HPDE6-E6E7 (cell line): ENCODE results near the gene SSH2.

Experiments
- DNase-seq: peaks from one replicate; pipeline ENCODE4 v3.0.0; 2011; ENCODE audit warnings: missing footprints; ENCODE audit errors: extremely low spot score

Gene SSH2

DNA sequence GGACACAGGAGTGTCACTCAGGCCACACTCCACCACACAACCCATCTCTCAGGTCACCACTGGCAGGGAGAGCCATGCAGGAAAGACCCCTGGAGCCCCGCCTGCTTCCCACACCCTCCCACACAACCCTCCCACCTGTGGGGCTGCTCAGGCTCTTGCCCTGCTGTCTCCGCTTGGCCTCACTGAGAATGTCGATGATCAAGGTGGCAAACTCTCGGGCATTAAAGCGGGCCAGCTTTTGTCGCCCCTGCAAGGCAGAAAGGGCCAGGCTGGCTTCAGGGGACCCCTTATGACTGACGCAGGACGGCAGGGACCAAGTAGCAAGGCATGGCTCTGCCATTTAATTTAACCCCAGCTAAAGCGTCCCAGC lies 353.0 kb downstream of the SSH2 start:
- DNase-seq, result no peak

DNA sequence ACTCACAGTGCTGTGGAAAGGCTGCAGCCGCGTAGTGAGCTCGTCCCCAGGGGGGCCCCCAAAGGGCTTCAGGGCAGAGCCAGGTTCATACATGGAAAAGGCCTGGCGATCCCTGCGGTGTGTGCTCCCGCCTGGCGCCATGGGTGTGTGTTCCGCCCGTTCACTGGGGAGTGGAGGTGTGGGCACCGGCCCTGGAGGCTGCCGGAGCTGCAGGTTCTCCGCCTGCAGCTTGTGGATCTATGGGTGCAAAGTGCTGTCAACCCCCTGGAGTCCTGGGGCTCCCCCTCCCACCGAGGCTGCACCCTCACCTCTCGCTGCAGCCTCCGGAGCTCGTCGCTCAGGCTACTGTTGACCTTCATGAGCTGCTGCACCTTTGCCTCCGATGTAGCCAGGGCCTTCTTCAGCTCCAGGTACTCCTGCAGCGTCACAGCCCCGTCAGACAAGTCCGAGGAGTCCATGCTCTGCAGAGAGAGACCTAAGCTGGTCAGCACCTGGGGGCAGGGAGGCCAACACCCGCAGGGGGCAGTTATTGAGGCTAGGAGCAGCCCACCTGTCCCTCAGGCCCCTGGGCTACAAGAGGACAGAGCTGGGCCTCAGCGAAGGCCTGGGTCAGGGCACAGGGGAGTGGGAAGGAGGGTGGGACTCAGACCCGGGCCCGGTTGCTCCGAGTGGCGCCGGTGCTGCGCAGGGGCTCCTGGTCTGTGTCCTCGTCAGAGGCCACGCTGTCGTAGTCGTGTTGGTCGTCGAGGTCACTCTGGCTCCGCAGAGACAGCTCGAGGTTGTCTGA lies 353.6 kb downstream of the SSH2 start:
- DNase-seq, result no peak
